ENCODE measurements around the gene THADA.

Gene THADA

DNA sequence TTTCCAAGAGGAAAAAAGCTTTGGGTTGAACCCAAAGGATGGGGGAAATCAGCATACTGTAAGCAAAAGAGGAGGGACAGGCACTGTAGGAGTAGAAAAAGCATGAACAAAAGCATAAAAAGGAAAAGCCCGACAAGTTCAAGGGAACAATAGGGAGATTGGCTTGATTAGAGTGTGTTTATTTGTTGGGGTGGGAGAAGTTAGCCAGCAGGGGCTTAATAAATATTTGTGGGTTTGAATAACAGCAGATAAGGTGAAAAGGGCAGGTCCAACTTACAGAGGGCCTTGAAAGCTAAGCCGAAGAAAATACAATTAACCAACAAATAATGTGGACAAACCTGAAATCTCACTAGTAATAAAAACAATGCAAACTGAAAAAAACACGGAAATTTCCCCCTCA lies 126.7 kb downstream of the THADA start:
- H3K4me3 ChIP-seq (ENCODE audit: low read length): no peak overlapping the region
- no peaks in the 10 kb centered on the region for H3K27me3 ChIP-seq (ENCODE audit: control insufficient read depth, low read length)
- H3F3A ChIP-seq (ENCODE audit: control insufficient read depth, insufficient read depth): no peaks in the 10 kb centered on the region
- peaks cover 4% of the 10 kb centered on the region; the same call in 1 of the 2 replicates for H3K36me3 ChIP-seq (ENCODE audit: control insufficient read depth, low read length)
- TF ChIP-seq EZH2phosphoT487 (IDR thresholded peaks at IDR 0.05; ENCODE audit: borderline replicate concordance, low read length): no peak
- TF ChIP-seq, protein P1, sequence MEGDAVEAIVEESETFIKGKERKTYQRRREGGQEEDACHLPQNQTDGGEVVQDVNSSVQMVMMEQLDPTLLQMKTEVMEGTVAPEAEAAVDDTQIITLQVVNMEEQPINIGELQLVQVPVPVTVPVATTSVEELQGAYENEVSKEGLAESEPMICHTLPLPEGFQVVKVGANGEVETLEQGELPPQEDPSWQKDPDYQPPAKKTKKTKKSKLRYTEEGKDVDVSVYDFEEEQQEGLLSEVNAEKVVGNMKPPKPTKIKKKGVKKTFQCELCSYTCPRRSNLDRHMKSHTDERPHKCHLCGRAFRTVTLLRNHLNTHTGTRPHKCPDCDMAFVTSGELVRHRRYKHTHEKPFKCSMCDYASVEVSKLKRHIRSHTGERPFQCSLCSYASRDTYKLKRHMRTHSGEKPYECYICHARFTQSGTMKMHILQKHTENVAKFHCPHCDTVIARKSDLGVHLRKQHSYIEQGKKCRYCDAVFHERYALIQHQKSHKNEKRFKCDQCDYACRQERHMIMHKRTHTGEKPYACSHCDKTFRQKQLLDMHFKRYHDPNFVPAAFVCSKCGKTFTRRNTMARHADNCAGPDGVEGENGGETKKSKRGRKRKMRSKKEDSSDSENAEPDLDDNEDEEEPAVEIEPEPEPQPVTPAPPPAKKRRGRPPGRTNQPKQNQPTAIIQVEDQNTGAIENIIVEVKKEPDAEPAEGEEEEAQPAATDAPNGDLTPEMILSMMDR (IDR thresholded peaks at IDR 0.05; ENCODE audit: low read depth, low read length, poor library complexity, severe bottlenecking): no peak
- no peak overlapping the region for H3K27ac ChIP-seq (ENCODE audit: low read depth, low read length)
- H3K4me1 ChIP-seq (ENCODE audit: control insufficient read depth, low read length): no peaks in the 10 kb centered on the region
- H3K4me2 ChIP-seq (ENCODE audit: low read length): no peak overlapping the region
- no peaks in the 10 kb centered on the region; the same call in 1 of the 2 replicates for H4K20me1 ChIP-seq (ENCODE audit: control insufficient read depth, insufficient read depth, low read depth, low read length)
- no peaks in the 10 kb centered on the region for H3K9me2 ChIP-seq (replicated peaks; ENCODE audit: control insufficient read depth, low read length)
- no peaks in the 10 kb centered on the region for H3K9me3 ChIP-seq (ENCODE audit: control insufficient read depth, insufficient read depth, low read length)
- H3K79me2 ChIP-seq (ENCODE audit: control insufficient read depth, low read length): no peaks in the 10 kb centered on the region

DNA sequence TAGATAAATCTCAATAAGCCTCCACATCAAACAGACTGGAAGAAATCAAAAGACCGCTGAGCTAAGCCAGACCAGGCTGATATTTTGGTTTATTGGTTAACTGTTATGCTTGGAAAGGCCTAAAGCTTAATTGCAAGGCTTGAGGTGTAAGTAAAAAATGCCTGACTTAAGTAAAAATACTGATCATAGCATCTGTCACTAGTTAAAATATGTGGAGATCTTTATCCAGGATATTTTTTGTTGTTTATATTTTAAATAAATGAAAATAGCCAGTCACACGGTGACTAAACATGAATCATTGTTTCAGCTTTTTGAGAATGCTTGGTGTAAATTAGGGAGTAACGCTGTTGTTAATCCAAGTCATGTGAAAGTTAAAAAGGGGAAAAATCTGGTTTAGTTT lies 127.9 kb downstream of the THADA start:
- H3K9me3 ChIP-seq (ENCODE audit: control insufficient read depth, insufficient read depth, low read length): no peaks in the 10 kb centered on the region
- H3K36me3 ChIP-seq (ENCODE audit: control insufficient read depth, low read length): peaks cover 4% of the 10 kb centered on the region; the same call in 1 of the 2 replicates
- H3K27ac ChIP-seq (ENCODE audit: low read depth, low read length): no peak overlapping the region
- H3K9me2 ChIP-seq (replicated peaks; ENCODE audit: control insufficient read depth, low read length): no peaks in the 10 kb centered on the region
- no peak overlapping the region for H3K4me3 ChIP-seq (ENCODE audit: low read length)
- H3K4me2 ChIP-seq (ENCODE audit: low read length): no peak overlapping the region
- no peaks in the 10 kb centered on the region for H3F3A ChIP-seq (ENCODE audit: control insufficient read depth, insufficient read depth)
- no peaks in the 10 kb centered on the region; the same call in 1 of the 2 replicates for H4K20me1 ChIP-seq (ENCODE audit: control insufficient read depth, insufficient read depth, low read depth, low read length)
- H3K79me2 ChIP-seq (ENCODE audit: control insufficient read depth, low read length): no peaks in the 10 kb centered on the region
- TF ChIP-seq, protein P1 (IDR thresholded peaks at IDR 0.05; ENCODE audit: low read depth, low read length, poor library complexity, severe bottlenecking): no peak
- no peak for TF ChIP-seq EZH2phosphoT487 (IDR thresholded peaks at IDR 0.05; ENCODE audit: borderline replicate concordance, low read length)
- no peaks in the 10 kb centered on the region for H3K27me3 ChIP-seq (ENCODE audit: control insufficient read depth, low read length)
- H3K4me1 ChIP-seq (ENCODE audit: control insufficient read depth, low read length): no peaks in the 10 kb centered on the region

DNA sequence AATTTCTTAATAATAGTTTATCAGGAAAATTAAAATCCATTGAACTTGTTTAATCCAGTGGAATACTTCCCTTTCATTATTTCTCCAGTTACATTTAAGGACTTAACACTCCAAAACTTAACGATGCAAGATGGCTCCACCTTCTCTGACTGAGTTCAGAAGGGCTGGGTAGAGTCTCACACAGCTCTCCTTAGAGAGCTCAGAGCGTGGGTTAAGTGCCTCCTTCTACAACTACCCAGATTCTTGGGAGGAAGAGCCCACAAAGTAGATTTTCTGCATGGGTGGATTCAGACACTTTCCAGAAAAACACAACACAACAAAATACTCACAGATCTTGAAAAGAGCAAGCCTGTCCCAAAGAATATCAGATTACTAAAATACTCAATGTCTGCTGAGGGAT lies 130.6 kb downstream of the THADA start:
- H3K79me2 ChIP-seq (ENCODE audit: control insufficient read depth, low read length): no peaks in the 10 kb centered on the region
- no peaks in the 10 kb centered on the region for H3K27me3 ChIP-seq (ENCODE audit: control insufficient read depth, low read length)
- no peaks in the 10 kb centered on the region for H4K20me1 ChIP-seq (ENCODE audit: control insufficient read depth, insufficient read depth, low read depth, low read length)
- no peak for TF ChIP-seq EZH2phosphoT487 (IDR thresholded peaks at IDR 0.05; ENCODE audit: borderline replicate concordance, low read length)
- TF ChIP-seq, protein P1 (IDR thresholded peaks at IDR 0.05; ENCODE audit: low read depth, low read length, poor library complexity, severe bottlenecking): no peak
- H3K4me2 ChIP-seq (ENCODE audit: low read length): no peak overlapping the region
- no peak overlapping the region for H3K27ac ChIP-seq (ENCODE audit: low read depth, low read length)
- no peaks in the 10 kb centered on the region for H3K9me3 ChIP-seq (ENCODE audit: control insufficient read depth, insufficient read depth, low read length)
- no peaks in the 10 kb centered on the region for H3K9me2 ChIP-seq (replicated peaks; ENCODE audit: control insufficient read depth, low read length)
- H3F3A ChIP-seq (ENCODE audit: control insufficient read depth, insufficient read depth): no peaks in the 10 kb centered on the region
- no peak overlapping the region for H3K4me3 ChIP-seq (ENCODE audit: low read length)
- H3K4me1 ChIP-seq (ENCODE audit: control insufficient read depth, low read length): no peaks in the 10 kb centered on the region
- H3K36me3 ChIP-seq (ENCODE audit: control insufficient read depth, low read length): no peaks in the 10 kb centered on the region

Measured in DOHH2 (cell line).